GM21786 (cell line): Measurements from ENCODE around the gene NIM1K.
A peak's percentile ranks its signal among the peaks of the same experiment; 100 is the strongest.
"Not testable (repeated sequence)": the region's sequence is repeated elsewhere in the genome, so short reads cannot be mapped to it uniquely, and the experiment has no call there.

ENCODE experiments used
- ATAC-seq: cut with Tn5 transposase; IDR thresholded peaks from one replicate; pipeline ENCODE4 v1.9.1; 2021; ENCODE audit not compliant: unreplicated experiment

The NIM1K gene

DNA sequence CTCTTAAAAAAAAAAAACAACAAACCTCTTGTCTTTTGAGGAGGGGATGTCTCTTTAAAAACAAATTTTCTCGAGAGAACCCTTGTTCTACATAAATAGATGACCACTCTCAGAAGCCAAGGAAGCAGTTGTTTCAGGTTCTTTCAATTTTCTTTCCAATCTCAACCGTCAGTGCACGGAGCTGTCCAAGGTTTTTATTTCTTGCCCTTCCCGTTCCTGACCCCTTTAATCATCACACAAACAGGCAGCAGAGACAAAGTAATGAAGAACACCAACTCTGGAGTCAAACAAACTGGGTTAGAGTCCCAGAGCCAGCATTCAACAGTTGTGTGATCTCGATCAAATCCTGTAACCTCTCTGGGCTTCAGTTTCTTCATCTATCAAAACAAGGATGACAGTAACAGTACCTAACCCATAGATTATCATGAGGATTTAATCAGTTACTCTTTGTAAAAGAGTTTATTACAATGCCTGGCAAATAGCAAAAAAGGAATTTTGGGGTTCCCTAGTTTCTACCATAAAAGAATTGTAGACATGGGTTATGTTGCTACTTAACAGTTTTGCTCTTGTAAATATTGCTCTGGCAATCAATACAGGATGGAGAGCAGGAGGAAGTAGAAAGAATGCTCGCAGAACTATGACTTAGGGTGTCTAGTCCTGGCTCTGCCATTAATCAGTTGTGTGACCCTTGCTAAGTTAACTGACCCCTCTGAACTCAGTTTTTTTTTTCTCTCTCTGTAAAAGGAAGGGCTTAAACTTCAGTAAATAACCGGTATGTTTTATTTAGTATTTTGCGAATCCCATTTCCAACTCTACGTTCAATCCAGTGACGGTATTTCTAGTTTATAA is 1.0 kb upstream of the NIM1K start:
- no peak for ATAC-seq

DNA sequence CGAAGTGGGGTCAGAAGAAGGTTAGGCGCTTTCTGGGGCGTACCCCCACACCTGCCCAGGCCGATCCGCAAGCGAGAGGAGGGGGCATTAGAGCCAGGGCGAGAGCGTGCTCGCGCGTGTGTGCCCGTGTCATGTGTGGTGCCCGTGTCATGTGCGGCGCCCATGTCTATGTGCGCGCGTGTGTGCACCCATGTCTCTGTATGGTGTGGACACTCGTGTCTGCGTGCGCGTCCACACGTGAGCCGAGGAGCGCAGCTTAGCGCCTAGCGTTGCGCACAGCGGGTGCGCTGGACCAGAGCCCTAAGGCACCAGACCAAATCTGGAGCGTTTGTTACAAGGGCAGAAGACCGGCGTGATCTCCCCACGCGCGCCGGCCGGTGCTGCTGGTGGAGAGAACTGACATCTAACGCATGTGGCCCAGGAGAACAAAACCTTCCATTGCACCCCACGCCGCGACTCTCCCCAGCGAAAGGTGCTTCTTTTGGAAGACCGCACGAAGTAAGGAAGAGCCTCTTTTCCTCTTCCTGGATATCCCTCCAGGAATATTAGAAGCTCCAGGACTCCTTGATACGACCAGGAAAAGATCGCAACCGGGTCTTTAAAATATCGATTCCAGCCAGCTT is 644 bp downstream of the NIM1K start:
- ATAC-seq = peak; percentile 17

DNA sequence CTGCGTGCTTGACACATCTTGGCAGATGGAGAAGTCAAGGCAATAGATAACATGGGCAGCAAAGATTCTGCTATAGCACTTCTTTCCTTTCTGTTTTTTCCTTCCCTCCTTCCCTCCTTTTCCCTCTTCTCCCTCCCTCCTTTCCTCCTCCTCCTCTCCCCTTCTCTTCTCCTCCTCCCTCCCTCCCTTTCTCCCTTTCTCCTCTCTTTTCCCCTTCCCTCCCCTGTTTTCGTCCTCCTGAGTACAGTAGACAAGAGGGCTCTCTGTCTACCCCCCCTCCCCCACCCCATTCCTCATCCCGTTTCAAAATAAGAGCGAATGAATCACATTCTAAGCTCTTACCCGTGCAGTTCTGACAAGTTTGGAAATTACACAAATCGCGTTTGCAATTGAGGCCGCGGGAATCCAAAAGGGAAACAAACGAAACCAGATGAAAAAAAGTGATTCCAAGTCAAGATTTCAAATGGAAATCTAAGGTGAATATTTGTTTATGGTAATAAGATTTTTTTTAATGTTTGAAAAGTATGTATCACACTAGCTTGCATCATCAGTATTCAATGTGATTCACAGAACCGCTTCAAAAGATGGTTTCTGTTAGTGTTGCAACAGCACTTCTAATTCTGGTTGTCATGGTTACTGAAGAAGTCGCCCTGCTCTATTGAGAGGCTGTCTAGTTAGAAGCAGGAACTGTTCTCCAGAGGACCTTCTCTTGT is 1.3 kb downstream of the NIM1K start:
- ATAC-seq = peak; percentile 43

DNA sequence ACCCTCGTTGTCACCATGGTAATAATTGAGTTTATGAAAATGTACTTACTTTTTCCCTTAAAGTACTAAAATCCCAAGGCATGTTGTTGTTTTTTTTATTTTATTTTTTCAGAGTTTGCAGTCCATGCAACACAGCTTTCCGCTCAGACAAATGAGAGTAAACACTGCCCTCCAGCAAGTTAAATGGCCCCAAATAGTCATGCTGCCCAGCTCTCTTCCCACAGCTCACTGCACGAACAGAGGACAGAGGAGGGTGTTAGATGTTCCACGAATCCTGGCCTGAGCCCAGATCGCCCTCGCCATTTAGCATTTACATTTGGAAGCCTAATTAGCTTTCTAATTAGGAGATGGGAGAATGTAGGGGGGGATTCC is 1.9 kb downstream of the NIM1K start:
- no peak for ATAC-seq

DNA sequence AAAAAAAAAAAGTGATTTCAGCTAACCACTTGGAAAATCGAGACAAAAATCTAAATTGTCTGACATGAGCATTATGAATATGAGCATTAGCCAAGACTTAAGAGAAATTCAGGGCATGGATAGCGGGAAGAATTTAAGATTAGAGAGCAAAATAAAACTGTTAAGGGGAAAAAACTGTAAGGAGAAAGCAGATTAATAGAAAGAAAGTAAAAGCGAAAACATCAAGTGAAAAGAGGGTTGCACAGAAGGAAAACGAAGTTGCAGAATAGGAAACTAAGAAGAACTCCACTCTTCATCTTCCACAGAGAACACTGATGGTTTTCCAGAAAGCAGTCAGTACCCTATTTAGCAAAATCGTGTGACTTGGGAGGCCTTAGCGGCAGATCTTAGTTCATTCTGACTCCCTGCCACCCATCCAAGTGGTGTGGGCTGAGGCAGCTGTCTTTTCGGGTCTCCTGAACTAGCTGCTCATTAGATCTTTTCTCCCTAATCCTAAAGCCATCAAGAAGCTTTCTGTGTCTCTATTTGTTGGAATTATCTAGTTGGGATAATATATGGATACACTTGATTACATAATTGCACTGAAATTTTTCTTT is 3.7 kb downstream of the NIM1K start:
- no peak for ATAC-seq

DNA sequence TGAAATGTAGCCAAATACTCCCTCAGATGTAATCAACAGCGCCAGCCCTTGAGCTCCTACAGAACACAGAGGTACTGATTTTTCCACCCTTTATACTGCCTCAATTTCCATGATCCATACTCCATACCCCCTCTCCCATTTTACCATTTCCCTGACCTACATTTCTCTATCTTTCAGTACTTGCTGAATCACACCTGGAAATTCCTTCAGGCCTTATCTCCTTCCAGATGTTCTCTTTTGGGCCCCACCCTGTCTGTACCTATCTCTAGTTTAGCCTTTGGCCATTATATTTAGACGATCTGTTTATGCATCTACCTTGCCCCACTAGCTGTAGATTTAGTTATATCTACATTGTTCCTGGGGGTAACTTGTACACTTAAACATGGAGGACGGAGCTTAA is 5.5 kb downstream of the NIM1K start:
- no peak for ATAC-seq

DNA sequence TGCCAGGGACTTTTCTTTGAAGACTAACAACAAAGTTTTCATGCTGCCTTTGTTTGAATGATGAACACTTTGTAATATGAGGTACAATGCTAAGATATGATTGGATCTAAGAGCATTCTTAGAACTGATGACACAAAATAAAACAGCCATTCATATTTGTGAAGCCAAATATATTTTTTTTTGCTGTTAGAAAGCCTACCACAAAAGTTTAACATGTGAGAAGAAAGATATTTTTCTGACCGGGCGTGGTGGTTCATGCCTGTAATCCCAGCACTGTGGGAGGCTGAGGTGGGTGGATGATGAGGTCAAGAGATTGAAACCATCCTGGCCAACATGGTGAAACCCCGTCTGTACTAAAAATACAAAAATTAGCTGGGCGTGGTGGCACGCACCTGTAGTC is 9.4 kb downstream of the NIM1K start:
- not testable (repeated sequence) for ATAC-seq

DNA sequence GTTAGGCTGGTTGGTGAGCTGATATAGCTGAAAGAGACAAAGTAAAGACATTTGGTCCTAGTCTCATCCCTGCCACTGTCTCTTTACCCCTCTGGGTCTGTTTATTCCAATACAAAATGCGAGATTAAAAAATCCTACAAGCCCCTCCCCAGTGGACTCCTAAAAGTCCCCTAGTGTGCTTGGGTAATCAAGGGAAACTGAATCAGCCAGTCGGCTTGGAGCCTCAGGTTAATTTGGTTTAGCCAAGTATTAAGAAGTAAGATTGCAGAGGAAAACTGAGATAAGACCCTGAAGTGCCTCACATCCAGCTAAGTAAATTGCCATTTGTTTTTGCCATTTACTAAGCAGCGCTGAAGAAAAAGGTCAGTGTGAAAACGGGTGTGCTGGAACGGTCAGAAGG is 10.4 kb downstream of the NIM1K start:
- ATAC-seq = no peak

DNA sequence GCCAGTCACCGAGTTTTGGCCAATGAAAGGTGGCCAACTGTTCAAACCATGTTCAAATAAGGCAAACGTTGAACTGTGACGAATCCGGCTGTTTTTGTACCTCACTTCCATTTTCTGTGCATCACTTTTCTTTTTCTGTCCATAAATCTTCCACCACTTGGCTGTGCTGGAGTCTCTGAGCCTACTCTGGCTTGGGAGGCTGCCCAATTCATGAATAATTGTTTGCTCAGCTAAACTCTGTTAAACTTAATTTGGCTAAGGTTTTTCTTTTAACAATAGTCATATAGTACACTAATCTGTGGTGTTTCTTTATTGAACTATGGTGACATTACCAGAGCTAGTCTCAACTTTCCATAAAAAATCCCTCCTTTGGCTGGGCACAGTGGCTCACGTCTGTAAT is 11.3 kb downstream of the NIM1K start:
- no peak for ATAC-seq

DNA sequence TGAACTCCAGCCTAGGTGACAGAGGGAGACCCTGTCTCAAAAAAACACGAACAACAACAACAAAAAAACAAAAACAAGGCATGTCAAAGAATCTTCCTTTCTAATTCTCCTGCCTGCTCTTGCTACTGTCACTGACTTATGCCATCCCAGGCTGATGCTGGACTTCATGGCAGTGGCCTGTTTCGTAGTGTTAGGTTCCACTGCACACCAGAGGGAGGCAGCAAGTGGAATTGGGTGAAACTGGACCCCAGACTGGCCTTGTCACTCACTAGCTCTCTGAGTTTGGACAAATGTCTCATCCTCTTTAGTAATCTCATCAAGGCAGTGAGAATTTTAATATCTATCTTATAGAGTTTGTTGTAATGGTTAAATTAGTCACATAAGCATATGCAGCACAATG is 12.9 kb downstream of the NIM1K start:
- no peak for ATAC-seq

DNA sequence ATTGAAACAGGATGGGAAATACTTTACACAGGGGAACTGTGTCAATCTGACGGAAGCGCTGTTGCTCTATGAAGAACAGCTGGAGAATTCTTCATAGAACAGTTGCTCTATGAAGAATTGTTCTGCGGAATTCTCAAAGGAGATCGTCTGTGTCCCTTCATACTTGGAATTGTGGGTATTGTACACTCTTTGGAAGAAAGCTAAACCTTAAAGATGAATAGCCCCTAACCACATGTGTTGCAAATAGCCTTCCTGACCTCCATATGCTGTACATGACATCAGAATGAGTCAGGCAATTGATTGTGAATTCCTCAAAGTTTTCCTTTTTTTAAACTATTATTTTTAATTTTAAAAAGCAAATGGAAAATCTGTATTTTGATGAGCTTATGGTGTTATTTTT is 15.6 kb downstream of the NIM1K start:
- no peak for ATAC-seq

DNA sequence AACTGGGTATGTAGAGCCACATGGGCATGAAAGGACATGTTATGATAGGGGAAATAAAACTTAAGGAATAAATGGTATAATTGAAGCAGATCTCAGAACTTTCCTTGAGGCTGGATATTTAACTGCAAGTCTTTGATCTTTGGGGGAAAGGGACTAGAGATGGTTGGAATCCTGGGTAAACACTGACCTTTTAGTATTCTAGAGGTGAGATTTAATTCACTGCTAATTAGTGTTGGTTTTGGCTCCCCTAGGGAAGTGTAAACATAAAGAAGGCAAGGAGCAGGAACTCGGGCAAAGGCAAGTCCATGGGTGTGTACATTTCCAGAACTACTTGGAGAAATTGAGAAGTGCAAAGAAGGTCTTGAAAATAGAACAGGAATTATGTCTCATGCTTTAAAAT is 16.6 kb downstream of the NIM1K start:
- no peak for ATAC-seq

DNA sequence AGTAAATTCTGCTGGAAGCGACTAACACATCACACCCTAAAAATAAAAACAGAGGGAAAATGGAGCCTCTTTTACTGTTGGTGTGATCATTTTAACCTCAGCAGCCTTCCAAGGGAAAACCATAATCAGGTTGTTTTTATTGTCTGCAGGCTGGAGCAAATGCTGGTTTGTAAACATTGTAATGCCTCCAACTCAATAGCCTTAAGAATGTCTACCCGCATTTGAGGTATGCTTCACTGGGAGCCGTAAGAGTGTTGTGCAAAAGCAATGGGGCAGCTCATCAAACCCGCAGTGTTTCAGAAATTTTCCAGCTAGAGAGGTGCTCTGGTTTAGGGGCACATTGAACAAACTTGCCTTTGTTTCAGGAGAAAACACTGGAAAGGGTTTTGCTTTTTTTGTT is 17.0 kb downstream of the NIM1K start:
- ATAC-seq = no peak

DNA sequence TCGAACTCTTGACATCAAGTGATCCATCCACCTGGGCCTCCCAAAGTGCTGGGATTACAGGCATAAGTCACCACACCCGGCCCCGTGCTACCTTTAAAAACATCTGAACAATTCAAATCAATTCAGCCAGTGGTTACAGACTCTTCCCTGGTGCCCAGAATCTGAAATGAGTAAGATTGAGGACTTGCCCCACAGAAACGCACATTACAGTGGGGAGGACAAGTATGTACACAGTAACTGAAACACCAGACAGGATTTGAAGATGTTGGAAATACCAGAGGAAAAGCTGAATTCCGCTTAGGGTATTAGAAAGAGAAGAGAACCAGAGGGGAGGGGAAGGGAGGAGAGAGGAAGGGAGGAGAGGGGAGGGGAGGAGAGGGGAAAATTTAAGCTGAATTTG is 17.8 kb downstream of the NIM1K start:
- ATAC-seq = no peak

DNA sequence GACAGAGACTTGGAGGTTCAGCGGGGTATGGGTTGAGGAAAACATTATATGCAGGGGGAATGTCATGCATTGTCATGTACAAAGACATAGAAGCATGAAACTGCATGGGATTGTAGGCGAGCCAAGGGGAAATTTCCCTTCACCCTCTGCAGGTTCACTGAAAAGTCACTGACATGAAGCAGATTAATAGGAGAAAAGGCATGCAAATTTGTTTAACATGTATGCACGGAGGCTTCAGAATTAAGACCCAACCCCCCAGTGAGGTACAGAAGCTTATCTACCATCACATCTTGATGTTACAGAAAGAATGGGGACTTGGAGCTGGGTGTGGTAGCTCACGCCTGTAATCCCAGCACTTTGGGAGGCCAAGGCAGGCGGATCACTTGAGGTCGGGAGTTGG is 18.5 kb downstream of the NIM1K start:
- no peak for ATAC-seq

DNA sequence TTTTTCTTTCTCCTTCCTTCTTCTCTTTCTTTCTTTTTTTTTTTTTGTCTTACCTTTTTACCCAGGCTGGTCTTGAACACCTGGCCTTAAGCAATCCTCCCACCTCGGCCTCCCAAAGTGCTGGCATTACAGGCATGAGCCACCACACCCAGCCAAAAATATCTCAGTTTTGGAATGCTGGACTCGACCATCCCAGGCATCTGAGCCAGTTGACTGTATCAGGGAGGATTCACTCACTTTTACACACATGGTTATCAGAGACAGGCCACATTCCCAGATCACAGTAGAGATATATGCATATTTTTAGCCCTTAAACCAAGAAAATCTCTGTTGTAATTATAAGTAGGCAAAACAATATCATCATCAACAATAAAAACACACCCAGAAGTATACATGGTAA is 21.9 kb downstream of the NIM1K start:
- no peak for ATAC-seq

DNA sequence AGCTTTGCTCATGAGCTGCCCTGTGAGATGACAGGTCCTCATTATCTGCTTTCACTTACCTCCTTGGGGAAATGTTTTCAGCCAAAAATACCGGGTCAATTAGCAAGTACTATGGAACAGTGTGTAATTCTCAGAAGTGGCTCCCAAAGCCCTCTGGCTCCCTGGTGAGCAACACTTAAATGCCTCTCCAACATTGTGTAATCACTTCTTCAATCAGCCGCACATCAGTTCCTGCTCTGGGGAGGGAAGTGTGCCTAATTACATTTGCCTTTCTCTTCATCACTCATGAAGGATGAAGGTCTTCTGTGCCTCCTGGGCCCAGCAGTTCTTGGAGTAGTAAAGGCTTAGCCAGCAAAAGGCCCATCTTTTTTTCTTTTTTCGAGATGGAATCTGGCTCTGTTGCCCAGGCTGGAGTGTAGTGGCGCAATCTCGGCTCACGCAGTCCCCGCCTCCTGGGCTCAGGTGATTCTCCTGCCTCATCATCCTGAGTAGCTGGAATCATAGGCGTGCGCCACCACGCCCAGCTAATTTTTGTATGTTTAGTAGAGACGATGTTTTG is 23.1 kb downstream of the NIM1K start:
- ATAC-seq = no peak

DNA sequence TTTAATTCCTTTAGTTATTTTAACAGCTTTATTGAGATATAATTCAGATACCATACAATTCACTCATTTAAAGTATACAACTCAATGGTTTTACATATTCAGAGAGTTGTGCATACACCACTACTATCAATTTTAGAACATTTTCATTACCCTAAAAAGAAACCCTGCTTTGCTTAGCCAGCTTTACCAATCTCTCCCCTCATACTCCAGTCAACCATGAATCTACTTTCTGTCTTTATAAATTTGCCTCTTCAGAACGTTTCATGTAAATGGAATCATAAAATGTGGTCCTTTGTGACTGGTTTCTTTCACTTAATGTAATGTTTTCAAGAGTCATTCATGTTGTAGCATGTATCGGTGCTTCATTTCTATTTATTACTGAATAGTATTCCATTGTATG is 24.9 kb downstream of the NIM1K start:
- ATAC-seq = no peak

DNA sequence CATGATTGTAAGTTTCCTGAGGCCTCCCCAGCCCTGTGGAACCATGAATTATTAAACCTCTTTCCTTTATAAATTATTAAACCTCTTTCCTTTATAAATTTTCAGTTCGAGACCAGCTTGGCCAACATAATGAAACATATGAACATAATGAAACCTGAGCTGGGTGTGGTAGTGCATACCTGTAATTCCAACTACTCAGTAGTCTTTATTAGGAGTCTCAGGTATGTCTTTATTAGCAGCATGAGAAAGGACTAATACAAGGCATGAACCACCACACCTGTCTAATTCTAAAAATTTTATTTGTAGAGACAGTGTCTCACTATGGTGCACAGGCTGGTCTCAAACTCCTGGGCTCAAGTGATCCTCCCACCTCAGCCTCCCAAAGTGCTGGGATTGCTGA is 27.1 kb downstream of the NIM1K start:
- ATAC-seq = no peak

DNA sequence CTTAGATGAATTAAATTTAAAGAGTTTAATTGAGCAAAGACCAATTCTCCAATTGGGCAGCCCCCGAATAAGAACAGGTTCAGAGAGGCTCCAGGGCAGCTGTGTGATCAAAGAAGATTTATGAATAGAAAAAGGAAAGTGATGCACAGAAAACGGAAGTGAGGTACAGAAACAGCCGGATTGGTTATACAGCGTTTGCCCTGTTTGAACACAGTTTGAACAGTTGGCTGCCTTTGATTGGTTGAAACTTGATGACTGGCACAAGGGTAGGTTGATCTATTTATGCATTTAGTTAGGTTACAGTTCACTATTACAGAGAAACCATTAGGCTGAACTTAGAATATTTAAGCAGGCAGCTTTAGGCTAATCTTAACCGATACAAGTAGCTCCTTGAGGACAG is 29.5 kb downstream of the NIM1K start:
- no peak for ATAC-seq

DNA sequence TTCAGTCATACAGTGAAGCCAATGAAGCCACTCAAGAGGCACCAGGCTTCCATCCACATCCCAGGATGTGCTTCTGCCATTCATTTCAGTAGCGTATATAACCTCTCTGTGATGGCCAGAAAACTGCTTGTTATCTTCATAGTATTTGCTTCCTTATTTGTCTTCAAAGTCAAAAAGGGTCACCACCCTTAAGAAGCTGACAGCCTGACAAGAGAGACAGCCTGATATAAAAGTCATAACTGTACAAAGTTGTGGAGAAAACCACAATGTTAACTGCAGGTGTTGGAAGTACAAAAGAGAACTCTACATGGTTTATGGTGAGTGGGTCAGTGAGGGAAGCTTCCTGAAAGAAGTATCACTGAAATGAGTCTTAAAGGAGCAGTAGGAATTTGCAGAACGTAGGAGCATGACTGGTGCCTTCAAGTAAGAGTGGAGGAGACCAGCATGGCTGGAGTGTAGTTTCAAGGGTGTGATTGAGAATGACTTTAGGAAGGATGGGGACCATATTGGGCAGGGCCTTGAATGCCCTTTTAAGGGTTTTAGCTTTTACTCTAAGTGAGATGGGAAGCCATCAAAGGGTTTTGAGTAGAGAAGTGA is 33.7 kb downstream of the NIM1K start:
- no peak for ATAC-seq
